H1 (cell line): ENCODE data around the gene UBASH3A. TPM values are rescaled to one million over a fixed set of nuclear protein-coding genes. Genes with fewer than 3 reads are reported as not detected.

Experiments
- CTCF ChIA-PET: fragments of 300-600 bp; sonication (Branson Sonifier 250); formaldehyde crosslinking; loops from one replicate; lab custom pipeline; 2021; ENCODE audit not compliant: partially characterized antibody; lab: Charles Lee
- POLR2A ChIA-PET: fragments of 300-600 bp; sonication (Branson Sonifier 250); formaldehyde crosslinking; loops from one replicate; lab custom pipeline; 2021; ENCODE audit warnings: inconsistent platforms; ENCODE audit not compliant: partially characterized antibody; lab: Charles Lee
- DNase-seq, 2 experiments: peaks; one replicate each; pipeline versions ENCODE4 v3.0.0 to v3.0.0-alpha.2; 2010 to 2022; ENCODE audit warnings: low spot score in 2 of 2, low read depth in 1 of 2, mixed read lengths in 1 of 2
- FAIRE-seq: peaks from 2 replicates; lab custom pipeline; 2011; peaks lifted over from hg19 to GRCh38; lab: Jason Lieb, UNC
- H2AFZ ChIP-seq: 2 replicates; pipeline ENCODE4 v1.8.1; 2012; ENCODE audit warnings: low read length, inconsistent platforms
- H2AK5ac ChIP-seq: 2 replicates; pipeline ENCODE4 v1.6.1; 2013; ENCODE audit warnings: low read depth, low read length
- H2BK120ac ChIP-seq: replicated peaks from 2 replicates; pipeline ENCODE3; 2013; ENCODE audit warnings: low read depth, low read length, inconsistent platforms
- H2BK12ac ChIP-seq: 2 replicates; pipeline ENCODE4 v1.6.1; 2013; ENCODE audit warnings: low read depth, low read length
- H2BK15ac ChIP-seq: 2 replicates; pipeline ENCODE4 v1.6.1; 2013; ENCODE audit warnings: low read length
- H2BK20ac ChIP-seq: 2 replicates; pipeline ENCODE4 v1.6.1; 2013; ENCODE audit warnings: low read length
- H2BK5ac ChIP-seq: 2 replicates; pipeline ENCODE4 v1.6.1; 2013; ENCODE audit warnings: low read depth, low read length
- H3K14ac ChIP-seq: 2 replicates; pipeline ENCODE4 v1.6.1; 2013; ENCODE audit warnings: inconsistent platforms; ENCODE audit not compliant: insufficient read length
- H3K18ac ChIP-seq: 2 replicates; pipeline ENCODE4 v1.6.1; 2013; ENCODE audit warnings: low read length; ENCODE audit errors: extremely low read depth
- H3K23ac ChIP-seq: 2 replicates; pipeline ENCODE4 v1.6.1; 2013; ENCODE audit warnings: inconsistent platforms; ENCODE audit not compliant: insufficient read length
- H3K23me2 ChIP-seq: 2 replicates; pipeline ENCODE4 v1.6.1; 2013; ENCODE audit warnings: low read depth, low read length
- H3K27ac ChIP-seq: 2 replicates; pipeline ENCODE4 v1.6.1; 2011; ENCODE audit warnings: low read depth, low read length, inconsistent platforms
- H3K27me3 ChIP-seq, 4 experiments: replicated peaks in 1 of 4; 1 replicate in 1 of 4; 2 replicates in 3 of 4; pipeline versions ENCODE4 v1.6.1 to v1.8.1; 2011 to 2013; ENCODE audit warnings: low read length in 3 of 4, mild to moderate bottlenecking in 3 of 4, inconsistent platforms in 2 of 4, mixed read lengths in 2 of 4, moderate library complexity in 1 of 4; ENCODE audit not compliant: control insufficient read depth in 3 of 4, insufficient read depth in 3 of 4; ENCODE audit errors: extremely low read depth in 1 of 4
- H3K36me3 ChIP-seq, 4 experiments: 2 replicates each; pipeline versions ENCODE4 v1.6.1 to v1.8.1; 2011 to 2013; ENCODE audit warnings: mild to moderate bottlenecking in 4 of 4, low read length in 3 of 4, moderate library complexity in 2 of 4, control low read depth in 1 of 4, inconsistent platforms in 1 of 4; ENCODE audit not compliant: insufficient read depth in 4 of 4, control insufficient read depth in 2 of 4
- H3K4ac ChIP-seq: replicated peaks from 2 replicates; pipeline ENCODE3; 2013; ENCODE audit warnings: low read length, low read depth, mixed read lengths, inconsistent platforms; ENCODE audit not compliant: insufficient read length
- H3K4me1 ChIP-seq, 4 experiments: replicated peaks in 1 of 4; 1 replicate in 1 of 4; 2 replicates in 3 of 4; pipeline versions ENCODE4 v1.6.1 to v1.8.1; 2011 to 2013; ENCODE audit warnings: low read length in 3 of 4, inconsistent platforms in 2 of 4, mixed read lengths in 1 of 4; ENCODE audit not compliant: insufficient read depth in 4 of 4, control insufficient read depth in 3 of 4
- H3K4me2 ChIP-seq, 2 experiments: 2 replicates each; pipeline versions ENCODE4 v1.6.1 to v1.8.1; 2011 to 2013; ENCODE audit warnings: low read depth in 2 of 2, low read length in 2 of 2, control low read depth in 1 of 2, inconsistent platforms in 1 of 2, mild to moderate bottlenecking in 1 of 2; ENCODE audit not compliant: insufficient read depth in 1 of 2
- H3K4me3 ChIP-seq, 4 experiments: fragments of 200-600, 300-600 bp in 1 of 4; sonication (generic), shearing (Covaris generic), sonication (Bioruptor Twin) in 1 of 4; 2 replicates each; pipeline versions ENCODE4 v1.5.1 to v1.8.1; 2011 to 2016; ENCODE audit warnings: low read length in 4 of 4, low read depth in 3 of 4, control low read depth in 2 of 4, inconsistent platforms in 2 of 4, mild to moderate bottlenecking in 2 of 4, mixed read lengths in 1 of 4, moderate library complexity in 1 of 4; ENCODE audit not compliant: insufficient read depth in 2 of 4; ENCODE audit errors: extremely low read depth in 1 of 4
- H3K56ac ChIP-seq: replicated peaks from 2 replicates; pipeline ENCODE3; 2013; ENCODE audit warnings: low read depth, mild to moderate bottlenecking, mixed read lengths, low read length, inconsistent platforms; ENCODE audit not compliant: insufficient read length
- H3K79me1 ChIP-seq: 2 replicates; pipeline ENCODE4 v1.6.1; 2013; ENCODE audit warnings: low read depth, low read length, control low read depth
- H3K79me2 ChIP-seq, 2 experiments: 2 replicates each; pipeline versions ENCODE4 v1.6.1 to v1.8.1; 2012 to 2013; ENCODE audit warnings: low read length in 2 of 2, mild to moderate bottlenecking in 2 of 2, inconsistent platforms in 1 of 2; ENCODE audit not compliant: insufficient read depth in 2 of 2, control insufficient read depth in 1 of 2
- H3K9ac ChIP-seq, 4 experiments: replicated peaks in 1 of 4; 1 replicate in 1 of 4; 2 replicates in 3 of 4; pipeline versions ENCODE4 v1.6.1 to v1.8.1; 2011 to 2013; ENCODE audit warnings: low read depth in 3 of 4, low read length in 3 of 4, control low read depth in 2 of 4, mild to moderate bottlenecking in 2 of 4, moderate library complexity in 2 of 4, inconsistent platforms in 1 of 4; ENCODE audit errors: extremely low read depth in 1 of 4
- H3K9me3 ChIP-seq, 2 experiments: 2 replicates each; pipeline versions ENCODE4 v1.6.1 to v1.8.1; 2012 to 2013; ENCODE audit warnings: mild to moderate bottlenecking in 2 of 2, moderate library complexity in 2 of 2, control low read depth in 1 of 2, inconsistent platforms in 1 of 2, low read depth in 1 of 2, low read length in 1 of 2, mixed read lengths in 1 of 2; ENCODE audit not compliant: insufficient read depth in 2 of 2
- H4K20me1 ChIP-seq, 2 experiments: replicated peaks in 1 of 2; 2 replicates each; pipeline versions ENCODE3 to v1.8.1; 2011 to 2013; ENCODE audit warnings: inconsistent platforms in 2 of 2, low read length in 2 of 2, mild to moderate bottlenecking in 1 of 2; ENCODE audit not compliant: insufficient read depth in 2 of 2, control insufficient read depth in 1 of 2
- H4K5ac ChIP-seq: 2 replicates; pipeline ENCODE4 v1.6.1; 2013; ENCODE audit warnings: low read length, low read depth, mixed read lengths, inconsistent platforms; ENCODE audit not compliant: insufficient read length
- H4K8ac ChIP-seq: 2 replicates; pipeline ENCODE4 v1.8.0; 2013; ENCODE audit warnings: mild to moderate bottlenecking, moderate library complexity, low read length, inconsistent platforms; ENCODE audit not compliant: insufficient read depth; ENCODE audit errors: extremely low read depth
- H4K91ac ChIP-seq: replicated peaks from 2 replicates; pipeline ENCODE3; 2013; ENCODE audit warnings: low read length, mixed read lengths, inconsistent platforms; ENCODE audit not compliant: insufficient read length
- HDAC2 ChIP-seq, 2 experiments: fragments of 300-600 bp in 1 of 2; sonication (generic) in 1 of 2; IDR thresholded peaks; 2 replicates each; pipeline ENCODE4 v1.6.1; 2011 to 2012; ENCODE audit warnings: low read depth in 2 of 2, low read length in 2 of 2, mild to moderate bottlenecking in 2 of 2, moderate library complexity in 2 of 2, borderline replicate concordance in 1 of 2, inconsistent platforms in 1 of 2
- TAF1 ChIP-seq: IDR thresholded peaks from 2 replicates; pipeline ENCODE4 v1.6.1; 2011; ENCODE audit warnings: mild to moderate bottlenecking, low read depth, low read length
- WGBS, 2 experiments: shearing (Covaris generic) in 1 of 2; methylation state at CpG; one replicate each; pipeline versions ENCODE4 v1.1.6 to v1.1.7; 2013 to 2015; ENCODE audit warnings: low lambda C conversion rate in 2 of 2, mixed read lengths in 2 of 2, inconsistent platforms in 1 of 2, low coverage in 1 of 2, missing lambda C conversion rate in 1 of 2; ENCODE audit not compliant: insufficient replicate concordance in 2 of 2, insufficient coverage in 1 of 2, insufficient read length in 1 of 2; ENCODE audit errors: extremely low coverage in 1 of 2, missing lambda C conversion rate in 1 of 2; 5-methylcytosine and 5-hydroxymethylcytosine counted together
- polyA plus RNA-seq, 7 experiments: library from polyadenylated mRNA; depleted of rRNA in 3 of 7; stranded (reverse) in 5 of 7; unstranded in 2 of 7; fragments of >200 nt in 5 of 7; fragments of 200-250 nt in 2 of 7; gene quantifications; 1 replicate in 5 of 7; 2 replicates in 1 of 7; 4 replicates in 1 of 7; pipeline versions ENCODE4 v1.2.1 to v1.2.3, GENCODE V29; 2011 to 2013; ENCODE audit warnings: missing spikeins in 2 of 7, mixed read lengths in 2 of 7
- total RNA-seq: library from RNA; stranded (reverse); fragmentation: NEBNext Ultra II Directional; extraction: Animal tissue kit (Norgen Biotek cat#: 25700); gene quantifications from 2 replicates; pipeline ENCODE4 v1.2.1, GENCODE V29; 2021

Gene UBASH3A
- total and polyA plus RNA-seq, 2 of the 8 experiments (the other 6 are each of a cell fraction or from before 2014, with no cell fraction given) = not detected

GRCh38 chr21:42430521-42430920 is 26.8 kb downstream of the UBASH3A start:
- H4K8ac ChIP-seq = no peak overlapping the region
- 86% methylated on average over 6 of the region's 6 CpGs; no CpG with 5 or more reads in 1 of the 2 experiments for WGBS, 2 experiments
- CTCF ChIA-PET = interaction anchor here (0.6 to 2.1 kb wide), 9 partner anchors 9 to 271 kb away, joined by 3 to 10 read pairs (median 4); no protein-coding TSS in a partner anchor
- H2BK120ac ChIP-seq = no peak overlapping the region
- no peak overlapping the region for H3K56ac ChIP-seq
- no peaks in the 10 kb centered on the region for H3K79me1 ChIP-seq
- H3K4ac ChIP-seq = no peak overlapping the region
- peaks cover 4% of the 10 kb centered on the region in 2 experiments; a peak in 2 of 4 replicates for H3K9me3 ChIP-seq
- no peak overlapping the region for H3K23ac ChIP-seq
- H3K18ac ChIP-seq = no peak overlapping the region
- no peak overlapping the region for H3K9ac ChIP-seq
- H2AFZ ChIP-seq = no peak overlapping the region
- DNase-seq (no peak), FAIRE-seq (no peak)
- no peak overlapping the region for H2BK15ac ChIP-seq
- no peak for TF ChIP-seq TAF1
- no peak for TF ChIP-seq HDAC2 (IDR thresholded peaks at IDR 0.05; ENCODE audit: borderline replicate concordance in 1 of 2, low read depth in 2 of 2, low read length in 2 of 2)
- H3K4me2 ChIP-seq = no peak overlapping the region
- no peaks in the 10 kb centered on the region for H3K4me1 ChIP-seq
- H3K4me3 ChIP-seq = no peak overlapping the region
- H3K27me3 ChIP-seq = no peaks in the 10 kb centered on the region; a peak in 1 of 7 replicates
- H2BK12ac ChIP-seq = no peak overlapping the region
- POLR2A ChIA-PET = no interaction called here
- H2BK20ac ChIP-seq = no peak overlapping the region
- H3K23me2 ChIP-seq = no peaks in the 10 kb centered on the region
- no peak overlapping the region for H2BK5ac ChIP-seq
- H4K91ac ChIP-seq = no peak overlapping the region
- H4K5ac ChIP-seq = no peak overlapping the region
- no peak overlapping the region for H3K27ac ChIP-seq
- H4K20me1 ChIP-seq = no peaks in the 10 kb centered on the region
- no peak overlapping the region for H2AK5ac ChIP-seq
- H3K36me3 ChIP-seq = no peaks in the 10 kb centered on the region
- H3K79me2 ChIP-seq = no peaks in the 10 kb centered on the region
- H3K14ac ChIP-seq = no peak overlapping the region
